ENCODE results near the gene NPAP1.

NPAP1 gene

GRCh38 chr15:24696842-24697241 is 21.3 kb downstream of the NPAP1 start:
- H3K4me1 Mint-ChIP-seq = no peaks in the 10 kb centered on the region
- no peak for DNase-seq
- no peak overlapping the region for H3K4me3 Mint-ChIP-seq
- H3K27ac Mint-ChIP-seq = no peak overlapping the region
- no peaks in the 10 kb centered on the region for H3K36me3 Mint-ChIP-seq (ENCODE audit: low read depth)
- H3K27me3 Mint-ChIP-seq = no peaks in the 10 kb centered on the region
- peaks cover 6% of the 10 kb centered on the region for H3K9me3 Mint-ChIP-seq
- ATAC-seq = no peak

- Mint-ChIP-seq H3K4me3 (no peak overlapping the region), H3K36me3 (ENCODE audit: low read depth) (no peaks in the 10 kb centered on the region), H3K4me1 (no peaks in the 10 kb centered on the region), H3K27me3 (no peaks in the 10 kb centered on the region), H3K9me3 (peaks cover 25% of the 10 kb centered on the region), H3K27ac (no peak overlapping the region)
- ATAC-seq (no peak), DNase-seq (no peak)
Measured at GRCh38 chr15:24718289-24719082, 42.9 kb downstream of the NPAP1 start.

GRCh38 chr15:24729760-24730159 is 54.2 kb downstream of the NPAP1 start:
- Mint-ChIP-seq H3K27me3 (no peaks in the 10 kb centered on the region), H3K4me1 (no peaks in the 10 kb centered on the region), H3K4me3 (no peak overlapping the region), H3K9me3 (peaks cover 18% of the 10 kb centered on the region), H3K36me3 (ENCODE audit: low read depth) (no peaks in the 10 kb centered on the region), H3K27ac (no peak overlapping the region)
- ATAC-seq = no peak
- no peak for DNase-seq
